ENCODE measurements around the gene HSPA12A.

DNA sequence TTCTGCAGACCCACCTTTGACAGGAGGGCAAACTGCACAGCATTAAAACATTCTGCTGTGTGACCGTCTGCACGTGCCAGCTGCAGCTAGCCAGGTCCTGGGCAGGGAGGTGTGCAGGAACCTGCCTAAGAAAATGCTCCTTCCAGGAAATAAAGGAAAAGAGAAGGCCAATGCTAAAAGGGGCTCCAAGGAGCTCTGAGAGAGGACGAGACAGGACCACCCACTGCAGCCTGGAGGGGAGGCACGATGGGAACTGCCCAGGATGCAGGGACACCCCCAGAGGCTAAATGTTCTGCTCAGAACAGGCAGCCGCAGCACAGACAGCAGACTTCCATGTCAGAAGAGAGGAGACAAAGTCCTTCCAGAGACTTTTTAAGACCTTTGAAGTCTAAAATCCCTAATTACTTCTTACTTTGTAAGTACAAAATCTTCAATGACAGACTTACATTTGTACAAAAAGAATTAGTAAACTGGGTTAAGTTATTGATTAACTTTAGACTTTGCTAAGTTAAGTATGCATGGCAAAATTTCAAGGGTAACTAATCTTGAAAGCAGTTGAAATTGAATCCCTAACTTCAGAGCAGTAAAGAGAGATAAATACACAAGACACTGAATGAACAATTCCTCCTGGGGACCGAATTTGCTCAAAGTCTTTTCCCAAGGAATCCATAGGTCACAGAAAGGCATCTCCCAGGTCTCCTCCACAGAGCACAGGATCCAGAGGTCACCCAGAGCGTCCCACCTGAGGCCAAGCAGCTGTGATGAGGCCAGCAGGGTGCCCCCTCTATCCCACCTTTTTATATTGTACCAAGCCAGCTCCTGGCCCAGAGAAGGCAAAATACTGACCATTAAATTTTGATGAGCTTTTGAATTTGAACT, 21.5 kb downstream of the HSPA12A start:
- TF ChIP-seq, protein P1, sequence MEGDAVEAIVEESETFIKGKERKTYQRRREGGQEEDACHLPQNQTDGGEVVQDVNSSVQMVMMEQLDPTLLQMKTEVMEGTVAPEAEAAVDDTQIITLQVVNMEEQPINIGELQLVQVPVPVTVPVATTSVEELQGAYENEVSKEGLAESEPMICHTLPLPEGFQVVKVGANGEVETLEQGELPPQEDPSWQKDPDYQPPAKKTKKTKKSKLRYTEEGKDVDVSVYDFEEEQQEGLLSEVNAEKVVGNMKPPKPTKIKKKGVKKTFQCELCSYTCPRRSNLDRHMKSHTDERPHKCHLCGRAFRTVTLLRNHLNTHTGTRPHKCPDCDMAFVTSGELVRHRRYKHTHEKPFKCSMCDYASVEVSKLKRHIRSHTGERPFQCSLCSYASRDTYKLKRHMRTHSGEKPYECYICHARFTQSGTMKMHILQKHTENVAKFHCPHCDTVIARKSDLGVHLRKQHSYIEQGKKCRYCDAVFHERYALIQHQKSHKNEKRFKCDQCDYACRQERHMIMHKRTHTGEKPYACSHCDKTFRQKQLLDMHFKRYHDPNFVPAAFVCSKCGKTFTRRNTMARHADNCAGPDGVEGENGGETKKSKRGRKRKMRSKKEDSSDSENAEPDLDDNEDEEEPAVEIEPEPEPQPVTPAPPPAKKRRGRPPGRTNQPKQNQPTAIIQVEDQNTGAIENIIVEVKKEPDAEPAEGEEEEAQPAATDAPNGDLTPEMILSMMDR (conservative IDR thresholded peaks at IDR 0.05 in 1 of 2, IDR thresholded peaks at IDR 0.05 in 1 of 2; ENCODE audit: low read depth in 1 of 2, low read length in 2 of 2): no peak
- no peak for TF ChIP-seq EZH2 (IDR thresholded peaks at IDR 0.05; ENCODE audit: low read length, missing control alignments)

Measured in fibroblast of lung (primary cell).